ENCODE data around the gene ALG1. TPM values are rescaled to one million over a fixed set of nuclear protein-coding genes. Genes with fewer than 3 reads are reported as not detected.
A peak's percentile ranks its signal among the peaks of the same experiment; 100 is the strongest.

The ALG1 gene
- total and polyA plus RNA-seq, 2 of the 13 experiments (the other 11 are each of a cell fraction or from before 2014, with no cell fraction given) = 43.3 to 75.6 TPM

DNA sequence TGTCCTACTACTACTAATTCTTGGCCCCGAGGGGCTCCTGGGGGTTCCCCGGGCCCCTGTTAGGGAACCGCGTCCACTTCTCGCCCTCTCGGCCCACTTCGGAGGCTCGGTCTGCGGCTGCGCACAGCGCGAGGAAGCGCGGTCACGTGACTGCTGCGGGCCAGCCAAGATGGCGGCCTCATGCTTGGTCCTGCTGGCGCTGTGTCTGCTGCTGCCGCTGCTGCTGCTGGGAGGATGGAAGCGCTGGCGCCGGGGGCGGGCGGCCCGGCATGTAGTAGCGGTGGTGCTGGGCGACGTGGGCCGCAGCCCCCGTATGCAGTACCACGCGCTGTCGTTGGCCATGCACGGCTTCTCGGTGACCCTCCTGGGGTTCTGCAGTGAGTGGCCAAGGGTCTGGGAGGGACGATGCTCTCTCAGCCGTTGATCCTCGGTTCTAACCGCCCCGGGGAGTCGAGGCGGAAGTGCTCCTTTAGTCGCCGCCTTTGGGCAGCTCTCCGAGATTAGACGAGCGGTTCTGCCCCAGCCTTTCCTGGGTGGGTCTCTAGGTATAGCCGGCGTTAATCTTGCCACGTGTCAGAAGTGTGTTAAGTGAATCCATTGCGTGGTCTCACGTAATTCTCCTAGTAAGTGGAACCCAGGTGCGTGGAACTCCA is at the start of gene ALG1 (continued):
- no peak for TF ChIP-seq TRAFD1 (CRISPR knock-in tag; IDR thresholded peaks at IDR 0.05; ENCODE audit: borderline replicate concordance)
- no peak for TF ChIP-seq ZNF850 (CRISPR knock-in tag; conservative IDR thresholded peaks at IDR 0.05)
- TF ChIP-seq, protein P1, sequence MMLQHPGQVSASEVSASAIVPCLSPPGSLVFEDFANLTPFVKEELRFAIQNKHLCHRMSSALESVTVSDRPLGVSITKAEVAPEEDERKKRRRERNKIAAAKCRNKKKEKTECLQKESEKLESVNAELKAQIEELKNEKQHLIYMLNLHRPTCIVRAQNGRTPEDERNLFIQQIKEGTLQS (CRISPR knock-in tag; IDR thresholded peaks at IDR 0.05) = peak; percentile 50; the same call in 1 of the 2 replicates
- TF ChIP-seq CCDC6 (CRISPR knock-in tag; IDR thresholded peaks at IDR 0.05) = peak; percentile 94
- no peak for TF ChIP-seq CREM (IDR thresholded peaks at IDR 0.05)
- 0 out of 2 replicates have a peak, but pooled peaks have one; percentile 20 for TF ChIP-seq CREM (CRISPR knock-in tag; IDR thresholded peaks at IDR 0.05)
- peak; percentile 90 for TF ChIP-seq ZFX (CRISPR knock-in tag; IDR thresholded peaks at IDR 0.05; ENCODE audit: low read depth)
- peak; percentile 88 for TF ChIP-seq ZXDC (CRISPR knock-in tag; IDR thresholded peaks at IDR 0.05)
- peak; percentile 99 for TF ChIP-seq HDAC1 (CRISPR knock-in tag; IDR thresholded peaks at IDR 0.05)
- peak; percentile 66 for TF ChIP-seq PHF5A (CRISPR knock-in tag; IDR thresholded peaks at IDR 0.05; ENCODE audit: low read depth, unreplicated experiment)
- TF ChIP-seq ZNF367 (CRISPR knock-in tag; IDR thresholded peaks at IDR 0.05; ENCODE audit: borderline replicate concordance) = peak; percentile 80; the same call in 1 of the 2 replicates
- no peak for TF ChIP-seq SSRP1 (CRISPR knock-in tag; IDR thresholded peaks at IDR 0.05)
- 0 out of 2 replicates have a peak, but pooled peaks have one; percentile 37 for TF ChIP-seq MAFG (CRISPR knock-in tag; IDR thresholded peaks at IDR 0.05)
- peak; percentile 88; the same call in 1 of the 2 replicates for TF ChIP-seq PRMT3 (CRISPR knock-in tag; IDR thresholded peaks at IDR 0.05; ENCODE audit: borderline replicate concordance, low read depth)
- TF ChIP-seq SP1 (IDR thresholded peaks at IDR 0.05) = no peak
- peak; percentile 26; the same call in 1 of the 2 replicates for TF ChIP-seq SP1 (CRISPR knock-in tag; IDR thresholded peaks at IDR 0.05)
- no peak for TF ChIP-seq HOXA9 (CRISPR knock-in tag; IDR thresholded peaks at IDR 0.05; ENCODE audit: borderline replicate concordance)
- peak; percentile 74; the same call in 1 of the 2 replicates for TF ChIP-seq ZNF567 (CRISPR knock-in tag; IDR thresholded peaks at IDR 0.05; ENCODE audit: borderline replicate concordance)
- no peak for TF ChIP-seq HHEX (CRISPR knock-in tag; IDR thresholded peaks at IDR 0.05)
- no peak for TF ChIP-seq NFE2 (CRISPR knock-in tag; IDR thresholded peaks at IDR 0.05)
- peak; percentile 91; the same call in 1 of the 2 replicates for TF ChIP-seq KLF6 (CRISPR knock-in tag; IDR thresholded peaks at IDR 0.05)
- peak; percentile 81; the same call in 1 of the 2 replicates for TF ChIP-seq ZNF747 (CRISPR knock-in tag; IDR thresholded peaks at IDR 0.05; ENCODE audit: borderline replicate concordance)
- no peak for TF ChIP-seq SCMH1 (CRISPR knock-in tag; IDR thresholded peaks at IDR 0.05; ENCODE audit: borderline replicate concordance)
- TF ChIP-seq MBNL3 (CRISPR knock-in tag; conservative IDR thresholded peaks at IDR 0.05) = no peak
- peak; percentile 86 for TF ChIP-seq FOXC1 (CRISPR knock-in tag; IDR thresholded peaks at IDR 0.05; ENCODE audit: borderline replicate concordance)
- TF ChIP-seq, protein P2, sequence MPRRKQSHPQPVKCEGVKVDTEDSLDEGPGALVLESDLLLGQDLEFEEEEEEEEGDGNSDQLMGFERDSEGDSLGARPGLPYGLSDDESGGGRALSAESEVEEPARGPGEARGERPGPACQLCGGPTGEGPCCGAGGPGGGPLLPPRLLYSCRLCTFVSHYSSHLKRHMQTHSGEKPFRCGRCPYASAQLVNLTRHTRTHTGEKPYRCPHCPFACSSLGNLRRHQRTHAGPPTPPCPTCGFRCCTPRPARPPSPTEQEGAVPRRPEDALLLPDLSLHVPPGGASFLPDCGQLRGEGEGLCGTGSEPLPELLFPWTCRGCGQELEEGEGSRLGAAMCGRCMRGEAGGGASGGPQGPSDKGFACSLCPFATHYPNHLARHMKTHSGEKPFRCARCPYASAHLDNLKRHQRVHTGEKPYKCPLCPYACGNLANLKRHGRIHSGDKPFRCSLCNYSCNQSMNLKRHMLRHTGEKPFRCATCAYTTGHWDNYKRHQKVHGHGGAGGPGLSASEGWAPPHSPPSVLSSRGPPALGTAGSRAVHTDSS (CRISPR knock-in tag; conservative IDR thresholded peaks at IDR 0.05) = no peak; the same call in 1 of the 2 replicates
